GM13976 (cell line): ENCODE results near the gene SCGB1A1.

Experiments used
- DNase-seq: peaks from one replicate; pipeline ENCODE4 v3.0.0; 2012; ENCODE audit warnings: low spot score
- CTCF ChIP-seq: IDR thresholded peaks from 2 replicates; pipeline ENCODE4 v1.5.1; 2012; ENCODE audit warnings: borderline replicate concordance, mild to moderate bottlenecking; ENCODE audit not compliant: insufficient read depth; ENCODE audit errors: extremely low read depth, missing control alignments, control extremely low read depth
- in situ Hi-C: fragments of 300-500 bp; cut with MboI; formaldehyde crosslinking; loops from one replicate; pipeline ENCODE4 v1.12.0; 2022; ENCODE audit warnings: low sequenced_read_pairs, mixed read lengths, inconsistent platforms; ENCODE audit not compliant: unreplicated experiment

The SCGB1A1 gene

GRCh38 chr11:62452261-62452660, 33.4 kb downstream of the SCGB1A1 start:
- no peak for TF ChIP-seq CTCF
- DNase-seq = no peak
- in situ Hi-C loops = no loop called here

GRCh38 chr11:62452839-62453468, 34.1 kb downstream of the SCGB1A1 start:
- in situ Hi-C loops = no loop called here
- DNase-seq = no peak
- no peak for TF ChIP-seq CTCF

- no peak for DNase-seq
- no peak for TF ChIP-seq CTCF
- in situ Hi-C loops = no loop called here
Measured at GRCh38 chr11:62456630-62457029, 37.8 kb downstream of the SCGB1A1 start.

GRCh38 chr11:62457478-62457877, 38.6 kb downstream of the SCGB1A1 start:
- in situ Hi-C loops = no loop called here
- DNase-seq = no peak
- no peak for TF ChIP-seq CTCF

GRCh38 chr11:62458212-62459002, 39.6 kb downstream of the SCGB1A1 start:
- DNase-seq = no peak
- no peak for TF ChIP-seq CTCF
- in situ Hi-C loops = no loop called here

GRCh38 chr11:62459080-62459479, 40.2 kb downstream of the SCGB1A1 start:
- TF ChIP-seq CTCF = no peak
- in situ Hi-C loops = no loop called here
- no peak for DNase-seq
